Stimulated activated effector memory CD8-positive, alpha-beta T cell treated with anti-CD3 and anti-CD28 coated beads, Interleukin-12 subunit alpha, Interleukin-12 subunit beta, amount 100 ng/mL, for 72 hours (primary cell): ENCODE results near the gene BSND.

Source experiments
- ATAC-seq: fragments of 150-1000 bp; cut with Tn5 transposase; 2 replicates; pipeline ENCODE4 v1.10.0; 2021
- DNase-seq, 2 donors: peaks; one replicate each; pipeline ENCODE4 v3.0.0; 2021 to 2022; ENCODE audit warnings: low spot score in 2 of 2
- H3K27ac Mint-ChIP-seq: one replicate; pipeline ENCODE4 v1.8.0; 2022; ENCODE audit warnings: mild to moderate bottlenecking, mixed read lengths
- H3K36me3 Mint-ChIP-seq: one replicate; pipeline ENCODE4 v1.8.0; 2022; ENCODE audit warnings: mild to moderate bottlenecking, mixed read lengths
- H3K4me1 Mint-ChIP-seq: one replicate; pipeline ENCODE4 v1.8.0; 2022; ENCODE audit warnings: mixed read lengths
- H3K4me3 Mint-ChIP-seq: one replicate; pipeline ENCODE4 v1.8.0; 2022; ENCODE audit warnings: mild to moderate bottlenecking, mixed read lengths
- H3K9me3 Mint-ChIP-seq: one replicate; pipeline ENCODE4 v1.8.0; 2022; ENCODE audit warnings: mixed read lengths

Gene BSND

DNA sequence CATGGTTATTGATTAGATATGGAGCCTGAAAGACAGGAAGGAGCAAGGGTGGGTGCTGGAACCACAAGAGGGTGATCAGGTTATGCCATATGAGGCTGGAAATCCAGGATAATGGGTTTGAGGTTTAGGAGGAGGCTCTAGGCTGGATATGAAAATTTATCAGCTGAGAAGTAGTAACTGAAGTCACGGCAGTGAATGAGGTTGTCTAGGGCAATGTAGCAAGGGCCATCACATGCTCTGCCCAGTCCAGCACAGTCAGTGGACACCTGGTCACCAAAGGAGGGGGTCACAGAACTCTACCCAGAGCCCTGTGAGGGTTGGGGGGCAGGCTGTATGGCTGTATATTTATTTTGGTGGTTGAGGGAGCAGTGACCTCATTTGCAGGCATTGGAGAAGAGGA, 28.9 kb upstream of the BSND start:
- no peak for ATAC-seq
- Mint-ChIP-seq H3K36me3 (no peaks in the 10 kb centered on the region), H3K4me1 (peaks cover 20% of the 10 kb centered on the region), H3K27ac (no peak overlapping the region), H3K9me3 (no peaks in the 10 kb centered on the region), H3K4me3 (no peak overlapping the region)
- DNase-seq, result no peak

DNA sequence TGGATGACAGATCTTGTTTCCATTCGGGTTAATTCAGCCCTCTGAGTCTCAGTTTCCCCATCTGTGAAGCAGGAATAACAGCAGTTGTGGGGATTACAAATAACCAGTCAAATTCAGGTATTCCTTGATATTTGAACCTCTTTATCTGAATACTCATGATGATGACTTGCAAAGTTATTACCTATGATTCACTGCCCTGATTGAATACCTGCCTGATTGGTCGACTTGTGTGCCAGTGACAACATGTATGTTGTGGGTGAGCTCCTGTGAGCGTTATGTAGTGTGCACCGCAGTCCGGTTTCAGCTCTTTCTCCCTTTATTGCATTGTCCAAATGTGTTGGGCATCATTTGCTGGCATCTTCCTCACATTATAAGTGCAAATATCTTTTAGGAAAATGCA, 27.8 kb upstream of the BSND start:
- H3K27ac Mint-ChIP-seq, result no peak overlapping the region
- H3K36me3 Mint-ChIP-seq, result no peaks in the 10 kb centered on the region
- DNase-seq (no peak), ATAC-seq (no peak)
- H3K4me1 Mint-ChIP-seq, result peaks cover 17% of the 10 kb centered on the region
- H3K4me3 Mint-ChIP-seq, result no peak overlapping the region
- H3K9me3 Mint-ChIP-seq, result no peaks in the 10 kb centered on the region

DNA sequence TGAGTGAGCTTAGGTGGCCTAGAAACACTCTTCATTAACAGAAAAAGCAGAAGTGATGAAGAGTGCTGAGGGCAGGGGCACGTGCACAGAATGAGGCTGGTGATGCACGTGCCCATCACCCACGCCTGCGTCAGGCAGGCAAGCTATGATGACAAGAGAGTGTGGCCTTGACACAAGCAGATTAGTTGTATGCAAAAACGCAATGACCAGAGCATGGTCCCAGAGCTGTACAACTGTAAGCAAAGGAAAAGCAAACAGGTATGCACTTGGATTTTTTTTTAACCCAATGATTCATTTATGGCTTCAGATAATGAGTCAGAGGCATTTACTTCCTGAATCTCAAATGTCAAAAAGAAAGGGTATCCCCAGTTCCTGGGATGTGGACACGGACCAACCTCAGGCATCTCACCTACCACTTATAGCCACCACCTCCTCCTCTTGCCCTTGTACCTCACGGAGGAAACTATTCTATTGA, 27.4 kb upstream of the BSND start:
- DNase-seq (no peak), ATAC-seq (peak; percentile 61)
- Mint-ChIP-seq H3K27ac (no peak overlapping the region), H3K4me3 (no peak overlapping the region), H3K4me1 (peaks cover 13% of the 10 kb centered on the region), H3K36me3 (no peaks in the 10 kb centered on the region), H3K9me3 (no peaks in the 10 kb centered on the region)

DNA sequence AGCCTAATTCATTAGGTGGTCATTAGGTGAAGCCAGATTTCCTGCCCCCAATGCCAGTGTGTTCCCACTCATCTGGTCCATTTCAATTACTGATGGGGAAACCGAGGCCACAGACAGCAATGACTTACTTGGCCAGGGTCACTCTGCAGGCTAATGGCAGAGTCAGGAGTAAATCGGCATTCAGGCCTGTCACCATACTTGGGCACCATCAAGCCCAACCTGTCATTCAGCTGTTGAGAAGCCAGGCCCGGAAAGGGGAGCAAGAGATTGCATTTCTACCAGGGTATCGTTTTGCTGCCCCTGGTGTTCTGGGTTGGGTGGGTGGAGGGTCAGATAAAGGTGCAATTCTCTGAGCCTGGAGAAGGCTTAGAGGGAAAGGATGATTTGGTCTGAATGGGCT, 26.3 kb upstream of the BSND start:
- no peak overlapping the region for H3K27ac Mint-ChIP-seq
- H3K4me3 Mint-ChIP-seq, result no peak overlapping the region
- ATAC-seq (no peak), DNase-seq (no peak)
- H3K4me1 Mint-ChIP-seq, result peaks cover 8% of the 10 kb centered on the region
- no peaks in the 10 kb centered on the region for H3K36me3 Mint-ChIP-seq
- H3K9me3 Mint-ChIP-seq, result no peaks in the 10 kb centered on the region

DNA sequence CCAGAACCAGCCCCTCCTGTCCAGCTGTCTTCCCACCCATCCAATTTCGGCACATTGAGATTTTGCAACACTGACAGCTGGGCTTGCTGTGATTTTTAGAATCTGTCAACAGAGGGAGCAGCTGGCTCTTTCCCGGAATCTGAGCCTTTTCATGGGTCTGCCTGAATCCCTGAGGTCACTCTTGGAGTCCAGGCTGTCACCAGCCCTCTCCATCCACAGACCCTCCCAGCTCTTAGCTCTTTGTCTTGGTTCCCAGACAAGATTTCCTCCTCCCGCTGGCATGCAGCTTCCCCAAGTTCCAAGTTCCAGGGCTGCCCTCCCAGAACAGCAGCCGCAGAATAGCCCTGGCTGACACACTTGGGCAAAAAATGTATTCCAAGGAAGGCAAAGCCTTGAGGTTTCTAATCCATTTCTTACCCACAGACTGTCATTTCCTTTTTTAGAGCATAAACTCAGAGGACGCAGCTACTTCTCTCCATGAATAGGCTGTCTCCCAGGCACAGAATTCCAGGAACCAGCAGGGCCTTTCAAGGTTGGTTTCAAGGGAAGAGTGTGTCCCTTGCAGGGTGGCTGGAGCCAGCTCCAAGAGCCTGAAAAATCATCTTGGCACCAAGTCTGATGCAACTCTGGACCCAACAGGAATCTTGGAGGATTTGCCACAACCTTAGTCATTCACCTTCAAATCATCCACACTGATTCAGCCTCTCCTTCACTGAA, 25.4 kb upstream of the BSND start:
- Mint-ChIP-seq H3K27ac (no peak overlapping the region), H3K4me3 (no peak overlapping the region), H3K4me1 (peaks cover 8% of the 10 kb centered on the region), H3K36me3 (no peaks in the 10 kb centered on the region), H3K9me3 (no peaks in the 10 kb centered on the region)
- no peak for ATAC-seq
- DNase-seq, result no peak

DNA sequence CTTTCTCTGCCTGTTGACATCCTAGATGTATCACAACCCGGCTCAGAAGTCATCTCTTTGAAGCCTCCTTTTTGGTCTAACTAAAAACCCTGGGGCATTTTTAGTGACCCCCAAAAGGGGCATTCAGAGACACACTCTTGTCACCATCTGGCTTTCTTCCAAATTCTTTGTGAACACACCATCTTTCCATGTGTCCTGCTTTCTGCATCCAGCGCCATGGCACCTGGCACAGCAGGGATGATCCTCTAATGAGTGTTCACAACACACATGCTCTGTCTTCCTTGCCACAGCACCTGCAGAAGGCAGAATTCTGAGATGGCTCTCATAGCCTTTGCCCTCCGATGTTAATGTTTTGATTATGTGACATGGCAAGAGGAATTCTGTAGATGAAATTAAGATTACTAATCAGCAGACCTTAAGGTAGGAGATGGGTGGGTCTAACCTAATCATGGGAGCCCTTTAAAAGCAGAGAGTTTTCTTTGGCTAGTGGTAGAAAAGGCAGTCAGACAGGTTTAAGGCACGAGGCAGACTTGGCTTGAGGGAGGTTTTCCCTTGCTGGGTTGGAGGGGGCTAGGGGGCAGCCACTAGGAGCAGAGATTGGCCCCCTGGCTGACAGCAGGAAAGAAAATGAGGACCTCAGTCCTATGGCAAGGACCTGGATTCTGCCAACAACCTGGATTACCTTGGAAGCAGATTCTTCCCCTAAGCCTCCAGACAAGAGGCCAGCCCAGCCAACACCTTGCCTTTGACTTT, 23.2 kb upstream of the BSND start:
- H3K4me1 Mint-ChIP-seq, result peaks cover 8% of the 10 kb centered on the region
- no peak for ATAC-seq
- H3K27ac Mint-ChIP-seq, result no peak overlapping the region
- no peaks in the 10 kb centered on the region for H3K36me3 Mint-ChIP-seq
- no peak for DNase-seq
- H3K4me3 Mint-ChIP-seq, result no peak overlapping the region
- no peaks in the 10 kb centered on the region for H3K9me3 Mint-ChIP-seq

DNA sequence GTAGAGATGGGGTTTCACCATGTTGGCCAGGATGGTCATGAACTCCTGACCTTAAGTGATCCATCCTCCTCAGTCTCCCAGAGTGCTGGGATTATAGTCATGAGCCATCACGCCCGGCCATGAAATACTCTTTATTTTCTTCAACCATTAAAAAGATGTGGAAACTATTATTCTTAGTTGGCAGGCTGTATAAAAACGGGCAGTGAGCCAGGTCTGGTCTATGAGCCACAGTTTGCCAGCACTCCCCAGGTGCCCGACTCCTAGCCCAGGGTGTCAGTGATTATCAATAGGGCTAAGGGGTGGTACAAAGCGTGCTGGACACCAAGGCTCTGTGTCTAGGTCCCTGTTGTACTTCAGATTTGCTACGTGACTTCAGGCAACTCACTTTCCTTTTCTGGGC, 22.0 kb upstream of the BSND start:
- H3K36me3 Mint-ChIP-seq, result no peaks in the 10 kb centered on the region
- no peak overlapping the region for H3K27ac Mint-ChIP-seq
- ATAC-seq, result no peak
- H3K4me3 Mint-ChIP-seq, result no peak overlapping the region
- no peak for DNase-seq
- no peaks in the 10 kb centered on the region for H3K4me1 Mint-ChIP-seq
- no peaks in the 10 kb centered on the region for H3K9me3 Mint-ChIP-seq

DNA sequence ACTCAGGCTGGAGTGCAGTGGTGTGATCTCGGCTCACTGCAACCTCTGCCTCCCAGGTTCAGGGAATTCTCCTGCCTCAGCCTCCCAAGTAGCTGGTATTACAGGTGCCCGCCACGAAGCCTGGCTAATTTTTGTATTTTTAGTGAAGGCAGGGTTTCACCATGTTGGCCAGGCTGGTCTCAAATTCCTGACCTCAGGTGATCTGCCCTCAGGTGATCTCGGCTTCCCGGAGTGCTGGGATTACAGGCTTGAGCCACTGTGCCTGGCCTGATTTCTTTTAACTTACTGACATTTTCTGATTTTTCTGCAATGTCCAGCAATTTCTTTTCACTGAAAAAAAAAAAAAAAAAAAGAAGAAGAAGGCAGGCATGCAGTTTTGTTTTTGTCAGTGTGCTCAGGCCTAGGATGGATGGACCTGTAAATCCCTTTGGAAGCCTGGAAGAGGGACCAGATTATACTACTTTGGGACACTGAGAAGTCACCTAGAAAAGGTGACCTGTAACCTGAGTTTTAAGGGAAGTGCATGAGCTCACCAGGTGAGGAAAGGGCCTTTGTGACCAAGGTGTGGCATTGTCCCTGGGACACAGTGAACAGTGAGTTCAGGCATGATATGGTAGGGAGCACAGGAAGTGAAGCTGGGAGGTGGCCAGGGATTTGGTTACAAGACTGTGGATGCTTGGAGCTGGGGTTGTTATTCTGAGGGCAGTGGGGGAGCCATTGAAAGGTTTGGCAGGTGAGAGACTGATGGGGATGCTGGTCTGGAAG, 21.0 kb upstream of the BSND start:
- Mint-ChIP-seq H3K9me3 (no peaks in the 10 kb centered on the region), H3K4me1 (no peaks in the 10 kb centered on the region)

DNA sequence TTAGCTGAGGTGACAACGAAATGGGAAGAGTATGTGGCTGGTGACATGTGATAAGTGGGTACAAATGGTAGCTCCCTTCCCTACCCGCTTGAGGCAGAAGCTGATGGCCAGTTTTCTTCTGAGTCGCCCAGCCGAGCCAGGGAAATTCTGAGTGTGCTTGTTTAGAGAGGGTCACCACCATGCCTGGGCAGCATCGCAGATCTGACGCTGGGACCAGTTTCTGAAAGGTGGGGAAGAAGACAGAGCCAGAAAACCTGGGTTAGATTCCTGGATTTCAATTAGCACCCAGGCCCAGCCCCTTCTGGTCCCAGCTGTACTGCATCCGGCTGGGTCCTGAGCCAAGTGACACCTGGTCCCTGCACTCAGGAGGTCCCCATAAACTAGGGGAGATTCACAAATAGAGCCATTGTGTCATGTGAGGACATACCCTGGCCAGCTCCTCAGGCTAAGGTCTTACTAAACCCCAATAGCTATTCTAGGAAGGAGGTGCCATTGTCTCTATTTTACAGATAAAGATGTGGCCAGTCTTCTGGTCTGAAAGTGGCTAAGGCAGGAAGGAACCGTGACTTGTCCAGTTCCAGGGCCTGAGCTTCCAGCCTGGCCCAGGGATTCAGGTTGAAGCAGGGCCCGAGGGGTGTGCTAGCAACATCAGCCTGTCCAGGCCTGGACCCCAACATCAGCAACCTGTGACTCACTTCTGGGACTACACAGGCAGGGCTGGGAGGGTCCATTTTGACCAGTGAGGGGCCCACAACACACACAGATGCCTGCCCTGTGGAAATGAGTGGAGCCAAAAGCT, 20.0 kb upstream of the BSND start:
- Mint-ChIP-seq H3K27ac (no peak overlapping the region), H3K36me3 (no peaks in the 10 kb centered on the region), H3K4me3 (no peak overlapping the region), H3K4me1 (no peaks in the 10 kb centered on the region), H3K9me3 (no peaks in the 10 kb centered on the region)
- ATAC-seq (no peak), DNase-seq (no peak)

More for the DNA sequence above, 21.0 kb upstream of the BSND start:
- ATAC-seq, result no peak
- DNase-seq, result no peak
- no peak overlapping the region for H3K4me3 Mint-ChIP-seq
- H3K36me3 Mint-ChIP-seq, result no peaks in the 10 kb centered on the region
- no peak overlapping the region for H3K27ac Mint-ChIP-seq

DNA sequence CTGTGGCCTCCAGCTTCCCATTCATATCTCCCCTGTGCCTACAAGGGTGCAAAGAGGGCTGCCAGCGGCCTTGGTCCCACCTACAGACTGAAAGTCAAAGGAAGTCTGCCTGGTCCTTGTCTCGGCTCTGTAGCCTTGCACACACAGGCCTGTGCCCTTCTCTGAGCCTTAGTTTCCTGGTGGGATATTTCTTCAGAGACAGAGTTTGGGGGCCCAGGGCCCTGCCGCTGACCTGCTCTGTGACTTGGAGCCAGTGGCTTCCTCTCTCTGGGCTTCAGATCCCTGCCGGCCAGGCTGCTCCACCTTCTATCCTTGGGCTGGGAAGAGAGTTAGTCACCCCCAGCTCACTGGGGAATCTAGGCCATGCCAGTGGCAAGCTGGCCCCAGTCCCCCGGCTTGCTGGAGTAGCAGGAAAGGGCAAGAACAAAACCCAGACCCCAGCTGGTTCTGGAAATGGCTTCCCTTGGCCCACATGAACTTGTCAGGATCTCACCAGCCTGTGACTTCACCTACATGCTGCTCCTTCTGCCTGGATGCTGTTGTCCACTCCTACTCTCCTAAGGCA, 19.3 kb upstream of the BSND start:
- H3K36me3 Mint-ChIP-seq, result no peaks in the 10 kb centered on the region

DNA sequence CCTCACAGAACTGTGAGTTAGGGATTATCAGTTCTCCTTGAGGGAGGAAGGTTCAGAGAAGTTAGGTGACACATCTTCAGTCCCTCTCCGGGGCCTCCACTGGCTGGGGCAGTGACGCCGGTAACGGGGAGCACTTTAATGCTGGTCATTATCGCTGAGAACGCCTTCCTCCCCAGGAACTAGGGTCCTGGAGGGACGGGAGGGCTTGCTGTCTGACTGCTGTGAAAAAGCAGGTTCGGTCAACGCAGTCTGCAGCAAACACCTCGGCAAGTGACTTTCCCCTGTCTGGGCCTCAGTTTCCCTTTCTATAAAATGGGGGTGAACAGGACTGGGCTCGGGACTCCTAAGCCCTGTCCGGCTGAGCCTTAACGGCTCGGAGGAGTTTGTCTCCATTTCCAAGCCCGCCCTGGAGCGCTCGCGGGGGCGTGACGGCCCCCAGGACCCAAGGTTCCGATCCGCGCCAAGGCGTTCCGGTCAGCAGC, 18.6 kb upstream of the BSND start:
- no peaks in the 10 kb centered on the region for H3K4me1 Mint-ChIP-seq
- H3K36me3 Mint-ChIP-seq, result no peaks in the 10 kb centered on the region
- H3K9me3 Mint-ChIP-seq, result no peaks in the 10 kb centered on the region
- no peak for DNase-seq
- H3K4me3 Mint-ChIP-seq, result no peak overlapping the region
- no peak for ATAC-seq
- H3K27ac Mint-ChIP-seq, result no peak overlapping the region

More for the DNA sequence above, 19.3 kb upstream of the BSND start:
- H3K4me1 Mint-ChIP-seq, result no peaks in the 10 kb centered on the region
- H3K9me3 Mint-ChIP-seq, result no peaks in the 10 kb centered on the region
- DNase-seq (no peak), ATAC-seq (no peak)
- no peak overlapping the region for H3K4me3 Mint-ChIP-seq
- no peak overlapping the region for H3K27ac Mint-ChIP-seq

DNA sequence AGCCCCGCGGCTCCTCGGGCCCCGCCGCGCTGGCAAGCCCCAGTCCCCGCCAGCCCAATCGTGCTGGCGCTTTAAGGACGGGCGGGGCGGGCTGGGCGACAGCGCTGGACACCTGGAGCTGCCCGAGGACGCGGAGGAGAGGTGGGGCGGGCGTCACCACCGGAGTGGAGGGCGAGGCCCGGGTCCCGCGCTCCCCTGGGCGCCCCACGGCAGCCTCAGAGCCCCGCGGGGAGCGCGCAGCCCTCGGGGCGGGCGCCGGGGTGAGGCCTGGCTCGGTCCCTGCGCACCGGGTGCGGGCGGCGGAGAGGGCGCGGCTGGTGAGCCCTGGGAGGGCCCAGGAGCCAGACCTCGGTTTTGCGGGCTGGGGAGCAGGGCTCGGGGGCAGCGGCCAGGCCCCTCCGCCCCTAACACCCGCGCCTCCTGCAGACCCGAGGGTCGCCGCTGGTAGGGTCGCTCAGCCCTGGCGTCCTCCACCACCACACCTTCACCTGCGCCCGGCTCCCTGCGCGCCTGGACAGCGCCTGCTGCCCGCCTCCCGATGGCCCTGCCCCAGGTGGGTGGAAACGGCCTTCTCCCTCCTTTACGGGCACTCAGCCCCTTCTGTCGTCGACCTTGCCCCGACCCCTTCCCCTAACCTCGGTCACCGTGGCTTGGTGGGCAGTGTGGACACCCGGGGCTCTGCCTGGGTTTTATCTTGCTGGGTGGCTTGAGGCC, 18.0 kb upstream of the BSND start, which contains the start of gene TMEM61:
Gene TMEM61, plus strand, starts transcription at position 101 of the 714 bp plus-strand sequence. Its CDS starts 438 bp downstream, at position 539.
- no peaks in the 10 kb centered on the region for H3K36me3 Mint-ChIP-seq
- DNase-seq (no peak), ATAC-seq (no peak)
- no peaks in the 10 kb centered on the region for H3K9me3 Mint-ChIP-seq
- H3K4me3 Mint-ChIP-seq, result no peak within 1 kb of the TSS
- H3K27ac Mint-ChIP-seq, result no peak within 1 kb of the TSS
- no peaks in the 10 kb centered on the region for H3K4me1 Mint-ChIP-seq

DNA sequence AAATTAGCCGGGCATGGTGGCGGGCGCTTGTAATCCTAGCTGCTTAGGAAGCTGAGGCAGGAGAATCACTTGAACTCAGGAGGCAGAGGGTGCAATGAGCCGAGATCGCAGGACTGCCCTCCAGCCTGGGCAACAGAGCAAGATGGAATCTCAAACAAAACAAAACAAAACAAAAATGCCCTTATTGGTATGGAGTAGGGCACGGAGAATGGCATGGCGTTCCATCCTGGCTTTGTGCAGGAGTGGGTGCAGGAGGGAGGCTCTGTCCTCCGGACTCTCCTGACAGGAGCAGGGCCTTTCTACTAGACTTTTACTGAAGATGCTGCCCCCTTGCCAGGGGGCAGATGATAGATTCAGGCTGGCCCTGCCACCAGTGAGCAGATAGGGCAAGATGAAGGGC, 17.3 kb upstream of the BSND start:
- H3K4me3 Mint-ChIP-seq, result no peak overlapping the region
- no peaks in the 10 kb centered on the region for H3K36me3 Mint-ChIP-seq
- H3K27ac Mint-ChIP-seq, result no peak overlapping the region
- ATAC-seq (no peak), DNase-seq (no peak)
- H3K9me3 Mint-ChIP-seq, result no peaks in the 10 kb centered on the region
- H3K4me1 Mint-ChIP-seq, result no peaks in the 10 kb centered on the region

DNA sequence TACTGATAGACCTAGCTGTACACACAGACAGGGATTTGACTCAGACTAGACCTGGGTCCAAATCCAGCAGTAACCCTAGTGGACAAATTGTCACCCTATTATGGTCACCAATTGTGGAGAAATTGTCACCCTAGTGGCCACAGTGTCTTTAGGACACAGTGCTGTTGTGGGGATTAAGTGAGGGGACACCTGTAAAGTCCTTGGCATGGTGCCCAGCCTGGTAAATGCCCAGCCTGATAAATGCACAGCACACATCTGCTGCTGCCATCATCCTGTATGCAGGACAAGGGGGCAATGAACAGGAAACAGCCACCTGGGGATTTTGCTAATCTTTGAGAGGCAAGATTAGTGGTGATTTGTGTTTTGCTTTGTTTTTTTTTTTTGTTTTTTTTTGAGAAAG, 16.0 kb upstream of the BSND start:
- no peak for ATAC-seq
- no peak for DNase-seq
- Mint-ChIP-seq H3K4me1 (no peaks in the 10 kb centered on the region), H3K4me3 (no peak overlapping the region), H3K27ac (no peak overlapping the region), H3K36me3 (no peaks in the 10 kb centered on the region), H3K9me3 (no peaks in the 10 kb centered on the region)
